HCT116 (cell line): ENCODE measurements around the gene BNIPL. TPM values are rescaled to one million over a fixed set of nuclear protein-coding genes. Genes with fewer than 3 reads are reported as not detected.

ENCODE experiments used
- ATAC-seq: fragments of 200-7000 bp; cut with Tn5 transposase; 2 replicates; pipeline ENCODE4 v1.9.1; 2020; ENCODE audit warnings: mild to moderate bottlenecking, moderate library complexity
- BruUV-seq: library from RNA; stranded (reverse); fragments of 400-500 nt; replicated peaks from 2 replicates; lab custom pipeline; 2021; lab: Mats Ljungman, UMichigan
- CTCF ChIA-PET: fragments of 300-600 bp; sonication (Branson Sonifier 250); formaldehyde crosslinking; loops from one replicate; lab custom pipeline; 2021; ENCODE audit warnings: antibody characterized with exemption; lab: Charles Lee
- POLR2A ChIA-PET: fragments of 300-600, 350-600 bp; sonication (Branson Sonifier 250); formaldehyde crosslinking; loops from one replicate; lab custom pipeline; 2021; ENCODE audit warnings: antibody characterized with exemption; lab: Charles Lee
- RAD21 ChIA-PET, 2 experiments: fragments of 300-600 bp; sonication (Branson Sonifier 250); formaldehyde crosslinking; loops; one replicate each; lab custom pipeline; 2023; ENCODE audit warnings: low total read pairs in 2 of 2; ENCODE audit not compliant: uncharacterized antibody in 2 of 2, unreplicated experiment in 2 of 2, low non-redundant PET in 1 of 2; lab: Charles Lee
- DNase-seq: peaks from one replicate; pipeline ENCODE4 v3.0.0-alpha.2; 2010; ENCODE audit warnings: low read depth, low spot score
- H2AFZ ChIP-seq: fragments of 200-600 bp; shearing (Covaris generic), sonication (generic); 2 replicates; pipeline ENCODE4 v1.6.1; 2017; ENCODE audit warnings: low read depth, mixed run types, mixed read lengths, antibody characterized with exemption, low read length; ENCODE audit not compliant: poor library complexity, severe bottlenecking
- H3K27ac ChIP-seq: 2 replicates; pipeline ENCODE4 v1.5.1; 2012; ENCODE audit warnings: low read depth, low read length
- H3K27me3 ChIP-seq: fragments of 200-600 bp; sonication (generic); 2 replicates; pipeline ENCODE4 v1.6.1; 2016; ENCODE audit warnings: mixed run types, low read length, mixed read lengths; ENCODE audit not compliant: insufficient read depth
- H3K36me3 ChIP-seq, 2 experiments: fragments of 200-500 bp in 1 of 2; fragments of 200-600 bp in 1 of 2; sonication (Bioruptor generic) in 1 of 2; sonication (generic) in 1 of 2; 2 replicates each; pipeline versions ENCODE4 v1.5.1 to v1.6.1; 2014 to 2016; ENCODE audit warnings: low read length in 2 of 2, inconsistent platforms in 1 of 2, mixed read lengths in 1 of 2, mixed run types in 1 of 2; ENCODE audit not compliant: insufficient read depth in 2 of 2, control insufficient read depth in 1 of 2
- H3K4me1 ChIP-seq, 2 experiments: fragments of 200-600 bp in 1 of 2; sonication (generic) in 1 of 2; 2 replicates each; pipeline versions ENCODE4 v1.5.1 to v1.6.1; 2012 to 2017; ENCODE audit warnings: low read length in 2 of 2, inconsistent platforms in 1 of 2, mild to moderate bottlenecking in 1 of 2, mixed read lengths in 1 of 2, mixed run types in 1 of 2, moderate library complexity in 1 of 2; ENCODE audit not compliant: insufficient read depth in 2 of 2, control insufficient read depth in 1 of 2
- H3K4me2 ChIP-seq: fragments of 200-600 bp; sonication (generic); 2 replicates; pipeline ENCODE4 v1.6.1; 2017; ENCODE audit warnings: mixed run types, low read length, mixed read lengths
- H3K4me3 ChIP-seq, 2 experiments: fragments of 200-600 bp in 1 of 2; sonication (generic) in 1 of 2; replicated peaks in 1 of 2; 2 replicates each; pipeline ENCODE4 v1.5.1; 2011 to 2016; ENCODE audit warnings: low read length in 2 of 2, control low read depth in 1 of 2, low read depth in 1 of 2, mild to moderate bottlenecking in 1 of 2, mixed read lengths in 1 of 2, mixed run types in 1 of 2
- H3K79me2 ChIP-seq: fragments of 200-600 bp; sonication (generic); 2 replicates; pipeline ENCODE4 v1.6.1; 2017; ENCODE audit warnings: mild to moderate bottlenecking, mixed run types, low read length, moderate library complexity, mixed read lengths; ENCODE audit not compliant: insufficient read depth
- H3K9ac ChIP-seq: fragments of 200-600 bp; sonication (generic); 2 replicates; pipeline ENCODE4 v1.6.1; 2016; ENCODE audit warnings: low read length, mixed read lengths
- H3K9me2 ChIP-seq: fragments of 200-600 bp; sonication (generic), shearing (Covaris generic); 2 replicates; pipeline ENCODE4 v1.6.1; 2017; ENCODE audit warnings: mixed run types, mild to moderate bottlenecking, moderate library complexity; ENCODE audit not compliant: insufficient read depth
- H3K9me3 ChIP-seq, 2 experiments: fragments of 200-500 bp in 1 of 2; fragments of 200-600 bp in 1 of 2; sonication (Bioruptor generic) in 1 of 2; sonication (generic) in 1 of 2; 2 replicates each; pipeline ENCODE4 v1.6.1; 2014 to 2017; ENCODE audit warnings: low read length in 2 of 2, mixed read lengths in 2 of 2, inconsistent platforms in 1 of 2, low read depth in 1 of 2, mild to moderate bottlenecking in 1 of 2, mixed run types in 1 of 2, moderate library complexity in 1 of 2; ENCODE audit not compliant: control insufficient read depth in 1 of 2, insufficient read depth in 1 of 2
- H4K20me1 ChIP-seq: fragments of 200-600 bp; sonication (generic), shearing (Covaris generic); 2 replicates; pipeline ENCODE4 v1.6.1; 2017; ENCODE audit warnings: mixed run types, mild to moderate bottlenecking, moderate library complexity; ENCODE audit not compliant: insufficient read depth
- CBX3 ChIP-seq: IDR thresholded peaks from 2 replicates; pipeline ENCODE4 v1.6.1; 2012; ENCODE audit warnings: low read depth
- EGR1 ChIP-seq: IDR thresholded peaks from 2 replicates; pipeline ENCODE4 v1.6.1; 2012; ENCODE audit warnings: low read depth
- ELF1 ChIP-seq: IDR thresholded peaks from 2 replicates; pipeline ENCODE4 v1.6.1; 2012; ENCODE audit warnings: low read depth, borderline replicate concordance
- EZH2phosphoT487 ChIP-seq: fragments of 200-600 bp; IDR thresholded peaks from 2 replicates; pipeline ENCODE4 v1.6.1; 2018; ENCODE audit warnings: antibody characterized with exemption, borderline replicate concordance
- FOSL1 ChIP-seq: IDR thresholded peaks from 2 replicates; pipeline ENCODE4 v1.6.1; 2012; ENCODE audit warnings: low read depth
- POLR2A ChIP-seq: IDR thresholded peaks from 2 replicates; pipeline ENCODE4 v1.7.0; 2011; ENCODE audit warnings: borderline replicate concordance; ENCODE audit not compliant: insufficient read depth, insufficient read length; ENCODE audit errors: extremely low read depth
- SIN3A ChIP-seq: IDR thresholded peaks from 2 replicates; pipeline ENCODE4 v1.6.1; 2012; ENCODE audit warnings: low read depth
- SRF ChIP-seq: IDR thresholded peaks from 2 replicates; pipeline ENCODE4 v1.6.1; 2012; ENCODE audit warnings: low read depth
- TCF7L2 ChIP-seq: IDR thresholded peaks from 2 replicates; pipeline ENCODE4 v1.7.0; 2011; ENCODE audit warnings: borderline replicate concordance, inconsistent platforms; ENCODE audit not compliant: insufficient read depth, insufficient read length; ENCODE audit errors: extremely low read depth
- ZFX ChIP-seq: fragments of 450-650 bp; IDR thresholded peaks from 2 replicates; pipeline ENCODE4 v1.6.1; 2017
- intact Hi-C: fragments of 100-400 bp; cut with micrococcal nuclease; formaldehyde crosslinking; loops from 2 replicates; pipeline ENCODE4 v1.10.0; 2022
- total RNA-seq: library from RNA; stranded (reverse); gene quantifications from one replicate; pipeline ENCODE4 v1.2.1, GENCODE V29; 2021; ENCODE audit not compliant: unreplicated experiment
- TF ChIP-seq, protein P1 (sequence below): IDR thresholded peaks from 2 replicates; pipeline ENCODE4 v1.6.1; 2012
- TF ChIP-seq, protein P2 (sequence below): IDR thresholded peaks from 2 replicates; pipeline ENCODE4 v1.6.1; 2012; ENCODE audit warnings: low read depth

The BNIPL gene
- total RNA-seq, 1 experiment from 2014 or later: 0.86 TPM

- TF ChIP-seq EZH2phosphoT487 (no peak), FOSL1 (no peak), TCF7L2 (no peak), SRF (no peak), CBX3 (no peak)
These were observed 27.9 kb upstream of the BNIPL start, which contains the start of gene PRUNE1 (continued) for GRCh38 chr1:151008244-151009205.

GRCh38 chr1:151009206-151009587 is 27.2 kb upstream of the BNIPL start:
- no peaks in the 10 kb centered on the region for H4K20me1 ChIP-seq
- H3K79me2 ChIP-seq: peaks cover 16% of the 10 kb centered on the region
- peak overlapping the region; percentile 83 for H2AFZ ChIP-seq
- DNase-seq: no peak
- peak overlapping the region; percentile 75 for H3K27ac ChIP-seq
- ATAC-seq: no peak
- H3K4me2 ChIP-seq: peak overlapping the region; percentile 94
- peak overlapping the region; percentile 60 to 94 for H3K4me3 ChIP-seq
- no peaks in the 10 kb centered on the region for H3K27me3 ChIP-seq
- H3K9me3 ChIP-seq: no peaks in the 10 kb centered on the region
- TF ChIP-seq SIN3A (no peak), ZFX (no peak), TCF7L2 (no peak), POLR2A (no peak), EGR1 (no peak), SRF (no peak), ELF1 (no peak), EZH2phosphoT487 (no peak)
- TF ChIP-seq, protein P1, sequence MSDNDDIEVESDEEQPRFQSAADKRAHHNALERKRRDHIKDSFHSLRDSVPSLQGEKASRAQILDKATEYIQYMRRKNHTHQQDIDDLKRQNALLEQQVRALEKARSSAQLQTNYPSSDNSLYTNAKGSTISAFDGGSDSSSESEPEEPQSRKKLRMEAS: no peak
- TF ChIP-seq, protein P2, sequence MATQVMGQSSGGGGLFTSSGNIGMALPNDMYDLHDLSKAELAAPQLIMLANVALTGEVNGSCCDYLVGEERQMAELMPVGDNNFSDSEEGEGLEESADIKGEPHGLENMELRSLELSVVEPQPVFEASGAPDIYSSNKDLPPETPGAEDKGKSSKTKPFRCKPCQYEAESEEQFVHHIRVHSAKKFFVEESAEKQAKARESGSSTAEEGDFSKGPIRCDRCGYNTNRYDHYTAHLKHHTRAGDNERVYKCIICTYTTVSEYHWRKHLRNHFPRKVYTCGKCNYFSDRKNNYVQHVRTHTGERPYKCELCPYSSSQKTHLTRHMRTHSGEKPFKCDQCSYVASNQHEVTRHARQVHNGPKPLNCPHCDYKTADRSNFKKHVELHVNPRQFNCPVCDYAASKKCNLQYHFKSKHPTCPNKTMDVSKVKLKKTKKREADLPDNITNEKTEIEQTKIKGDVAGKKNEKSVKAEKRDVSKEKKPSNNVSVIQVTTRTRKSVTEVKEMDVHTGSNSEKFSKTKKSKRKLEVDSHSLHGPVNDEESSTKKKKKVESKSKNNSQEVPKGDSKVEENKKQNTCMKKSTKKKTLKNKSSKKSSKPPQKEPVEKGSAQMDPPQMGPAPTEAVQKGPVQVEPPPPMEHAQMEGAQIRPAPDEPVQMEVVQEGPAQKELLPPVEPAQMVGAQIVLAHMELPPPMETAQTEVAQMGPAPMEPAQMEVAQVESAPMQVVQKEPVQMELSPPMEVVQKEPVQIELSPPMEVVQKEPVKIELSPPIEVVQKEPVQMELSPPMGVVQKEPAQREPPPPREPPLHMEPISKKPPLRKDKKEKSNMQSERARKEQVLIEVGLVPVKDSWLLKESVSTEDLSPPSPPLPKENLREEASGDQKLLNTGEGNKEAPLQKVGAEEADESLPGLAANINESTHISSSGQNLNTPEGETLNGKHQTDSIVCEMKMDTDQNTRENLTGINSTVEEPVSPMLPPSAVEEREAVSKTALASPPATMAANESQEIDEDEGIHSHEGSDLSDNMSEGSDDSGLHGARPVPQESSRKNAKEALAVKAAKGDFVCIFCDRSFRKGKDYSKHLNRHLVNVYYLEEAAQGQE: no peak
- H3K4me1 ChIP-seq: peaks cover 11 to 36% of the 10 kb centered on the region in 2 experiments; a peak in 3 of 4 replicates
- ChIA-PET RAD21 (no interaction called here), POLR2A (no interaction called here), CTCF (no interaction called here)
- intact Hi-C loops: loop anchor here (5.0 kb wide), 1 partner anchor 447 kb away; no protein-coding TSS in a partner anchor
- H3K36me3 ChIP-seq: no peaks in the 10 kb centered on the region
- BruUV-seq: TSS peak; percentile 57
- peak overlapping the region; percentile 95 for H3K9ac ChIP-seq
- no peaks in the 10 kb centered on the region for H3K9me2 ChIP-seq
